ENCODE measurements around the gene LOC128125822.

LOC128125822 gene

DNA sequence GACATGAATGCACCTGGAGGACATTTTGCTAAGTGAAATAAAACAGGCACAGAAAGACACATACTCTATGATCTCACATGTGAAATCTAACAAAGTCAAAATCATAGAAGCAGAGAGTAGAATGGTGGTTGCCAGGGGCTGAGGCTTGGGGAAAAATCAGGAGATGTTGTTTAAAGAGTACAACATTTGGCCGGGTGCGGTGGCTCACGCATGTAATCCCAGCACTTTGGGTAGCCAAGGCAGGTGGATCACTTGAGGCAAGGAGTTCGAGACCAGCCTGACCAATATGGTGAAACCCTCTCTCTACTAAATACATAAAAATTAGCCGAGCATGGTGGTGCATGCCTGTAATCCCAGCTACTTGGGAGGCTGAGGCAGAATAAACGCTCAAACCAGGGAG is 26.0 kb upstream of the LOC128125822 start:
- Histone ChIP-seq H3K9ac (ENCODE audit: low read length) (no peak overlapping the region), H3K9me2 (replicated peaks; ENCODE audit: low read length) (no peaks in the 10 kb centered on the region), H3K36me3 (ENCODE audit: low read depth, low read length) (no peaks in the 10 kb centered on the region), H3K4me1 (ENCODE audit: insufficient read depth, low read length) (no peaks in the 10 kb centered on the region), H3K79me2 (ENCODE audit: low read length) (no peaks in the 10 kb centered on the region), H3K27ac (ENCODE audit: low read length) (no peak overlapping the region), H3K27me3 (ENCODE audit: low read length) (no peaks in the 10 kb centered on the region), H3K4me3 (ENCODE audit: low read length) (no peak overlapping the region), H3K9me3 (ENCODE audit: low read length) (no peaks in the 10 kb centered on the region), H3F3A (ENCODE audit: low read length, unreplicated experiment) (no peaks in the 10 kb centered on the region), H2AFZ (ENCODE audit: low read length) (no peak overlapping the region), H4K20me1 (ENCODE audit: low read length) (no peaks in the 10 kb centered on the region), H3K4me2 (ENCODE audit: low read length) (no peak overlapping the region)
- DNase-seq, result no peak
- CTCF ChIA-PET, result no interaction called here
- intact Hi-C loops (cut with micrococcal nuclease), result no loop called here
- no peak for ATAC-seq
- POLR2A ChIA-PET (ENCODE audit: unreplicated experiment), result no interaction called here
- no TSS peak for BruUV-seq (replicated peaks)
- TF ChIP-seq, protein P1, sequence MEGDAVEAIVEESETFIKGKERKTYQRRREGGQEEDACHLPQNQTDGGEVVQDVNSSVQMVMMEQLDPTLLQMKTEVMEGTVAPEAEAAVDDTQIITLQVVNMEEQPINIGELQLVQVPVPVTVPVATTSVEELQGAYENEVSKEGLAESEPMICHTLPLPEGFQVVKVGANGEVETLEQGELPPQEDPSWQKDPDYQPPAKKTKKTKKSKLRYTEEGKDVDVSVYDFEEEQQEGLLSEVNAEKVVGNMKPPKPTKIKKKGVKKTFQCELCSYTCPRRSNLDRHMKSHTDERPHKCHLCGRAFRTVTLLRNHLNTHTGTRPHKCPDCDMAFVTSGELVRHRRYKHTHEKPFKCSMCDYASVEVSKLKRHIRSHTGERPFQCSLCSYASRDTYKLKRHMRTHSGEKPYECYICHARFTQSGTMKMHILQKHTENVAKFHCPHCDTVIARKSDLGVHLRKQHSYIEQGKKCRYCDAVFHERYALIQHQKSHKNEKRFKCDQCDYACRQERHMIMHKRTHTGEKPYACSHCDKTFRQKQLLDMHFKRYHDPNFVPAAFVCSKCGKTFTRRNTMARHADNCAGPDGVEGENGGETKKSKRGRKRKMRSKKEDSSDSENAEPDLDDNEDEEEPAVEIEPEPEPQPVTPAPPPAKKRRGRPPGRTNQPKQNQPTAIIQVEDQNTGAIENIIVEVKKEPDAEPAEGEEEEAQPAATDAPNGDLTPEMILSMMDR (conservative IDR thresholded peaks at IDR 0.05; ENCODE audit: low read depth, low read length), result no peak
- TF ChIP-seq EZH2 (IDR thresholded peaks at IDR 0.05; ENCODE audit: low read length, unreplicated experiment), result no peak
- TF ChIP-seq EZH2phosphoT487 (IDR thresholded peaks at IDR 0.05; ENCODE audit: borderline replicate concordance, low read length), result no peak

DNA sequence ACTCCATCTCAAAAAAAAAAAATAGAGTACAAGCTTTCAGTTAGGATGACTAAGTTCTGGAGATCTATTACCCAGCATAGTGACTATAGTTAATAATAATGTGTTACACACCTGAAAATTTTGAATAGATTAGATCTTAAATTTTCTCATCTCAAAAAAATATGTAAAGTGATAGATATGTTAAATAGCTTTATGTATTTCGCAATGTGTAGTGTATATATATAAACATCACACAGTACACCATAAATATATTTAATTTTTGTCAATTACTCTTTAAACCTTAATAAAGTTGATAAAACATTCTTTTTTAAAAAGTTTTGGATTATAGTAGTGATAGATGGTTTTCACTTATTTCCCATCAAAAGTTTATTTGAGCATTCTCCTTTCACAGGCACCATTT is 25.6 kb upstream of the LOC128125822 start:
- Histone ChIP-seq H3K9me2 (replicated peaks; ENCODE audit: low read length) (no peaks in the 10 kb centered on the region), H3K79me2 (ENCODE audit: low read length) (no peaks in the 10 kb centered on the region), H3K27ac (ENCODE audit: low read length) (no peak overlapping the region), H3K27me3 (ENCODE audit: low read length) (no peaks in the 10 kb centered on the region), H3F3A (ENCODE audit: low read length, unreplicated experiment) (no peaks in the 10 kb centered on the region), H2AFZ (ENCODE audit: low read length) (no peak overlapping the region), H3K4me3 (ENCODE audit: low read length) (no peak overlapping the region), H3K4me2 (ENCODE audit: low read length) (no peak overlapping the region), H3K9ac (ENCODE audit: low read length) (no peak overlapping the region), H3K4me1 (ENCODE audit: insufficient read depth, low read length) (no peaks in the 10 kb centered on the region), H4K20me1 (ENCODE audit: low read length) (no peaks in the 10 kb centered on the region), H3K36me3 (ENCODE audit: low read depth, low read length) (no peaks in the 10 kb centered on the region), H3K9me3 (ENCODE audit: low read length) (no peaks in the 10 kb centered on the region)
- TF ChIP-seq EZH2phosphoT487 (IDR thresholded peaks at IDR 0.05; ENCODE audit: borderline replicate concordance, low read length) (no peak), EZH2 (IDR thresholded peaks at IDR 0.05; ENCODE audit: low read length, unreplicated experiment) (no peak)
- TF ChIP-seq, protein P1 (conservative IDR thresholded peaks at IDR 0.05; ENCODE audit: low read depth, low read length), result no peak
- no TSS peak for BruUV-seq (replicated peaks)
- ChIA-PET CTCF (no interaction called here), POLR2A (ENCODE audit: unreplicated experiment) (no interaction called here)
- DNase-seq (no peak), ATAC-seq (no peak)
- intact Hi-C loops (cut with micrococcal nuclease), result no loop called here

DNA sequence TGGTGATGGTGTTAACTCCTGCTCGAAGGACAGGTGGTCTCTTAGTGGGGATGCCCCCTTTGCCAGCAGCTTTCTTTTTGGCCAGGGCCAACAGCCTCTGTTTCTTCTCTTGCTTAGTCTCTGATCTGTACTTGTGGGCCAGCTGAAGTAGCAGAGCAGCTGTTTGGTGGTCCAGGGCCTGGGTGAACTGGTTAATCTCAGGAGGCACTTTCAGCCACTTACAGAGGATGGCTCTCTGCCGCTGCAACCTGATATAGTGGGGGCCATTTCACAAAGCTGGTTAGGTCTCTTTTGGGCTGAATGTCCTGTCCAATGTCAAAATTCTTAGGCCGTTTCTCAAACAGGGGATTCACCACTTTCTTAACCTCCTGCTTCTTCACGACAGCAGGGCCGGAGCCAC is 23.2 kb upstream of the LOC128125822 start:
- intact Hi-C loops (cut with micrococcal nuclease), result no loop called here
- H3F3A ChIP-seq (ENCODE audit: low read length, unreplicated experiment), result no peaks in the 10 kb centered on the region
- no peak for TF ChIP-seq EZH2 (IDR thresholded peaks at IDR 0.05; ENCODE audit: low read length, unreplicated experiment)
- no peak overlapping the region for H2AFZ ChIP-seq (ENCODE audit: low read length)
- CTCF ChIA-PET, result no interaction called here
- no peak overlapping the region for H3K9ac ChIP-seq (ENCODE audit: low read length)
- no peaks in the 10 kb centered on the region for H4K20me1 ChIP-seq (ENCODE audit: low read length)
- H3K4me2 ChIP-seq (ENCODE audit: low read length), result no peak overlapping the region
- H3K27me3 ChIP-seq (ENCODE audit: low read length), result no peaks in the 10 kb centered on the region
- POLR2A ChIA-PET (ENCODE audit: unreplicated experiment), result no interaction called here
- H3K27ac ChIP-seq (ENCODE audit: low read length), result no peak overlapping the region
- H3K36me3 ChIP-seq (ENCODE audit: low read depth, low read length), result no peaks in the 10 kb centered on the region
- BruUV-seq (replicated peaks), result no TSS peak
- no peak for DNase-seq
- no peaks in the 10 kb centered on the region for H3K9me2 ChIP-seq (replicated peaks; ENCODE audit: low read length)
- H3K79me2 ChIP-seq (ENCODE audit: low read length), result no peaks in the 10 kb centered on the region
- ATAC-seq, result no peak
- no peaks in the 10 kb centered on the region for H3K4me1 ChIP-seq (ENCODE audit: insufficient read depth, low read length)
- no peak overlapping the region for H3K4me3 ChIP-seq (ENCODE audit: low read length)
- H3K9me3 ChIP-seq (ENCODE audit: low read length), result no peaks in the 10 kb centered on the region

Data from PC-3 (cell line).